MM.1S (cell line): Measurements from ENCODE around the gene MRPS27.

Experiments
- EZH2 ChIP-seq: fragments of 300-600 bp; sonication (generic); optimal IDR thresholded peaks from 2 replicates; pipeline ENCODE3; 2017; ENCODE audit warnings: low read depth, mild to moderate bottlenecking, antibody characterized with exemption, low read length, mixed read lengths
- EZH2phosphoT487 ChIP-seq: fragments of 300-600 bp; sonication (generic); IDR thresholded peaks from 2 replicates; pipeline ENCODE4 v1.6.1; 2018; ENCODE audit warnings: antibody characterized with exemption, low read length
- TF ChIP-seq, protein P1 (sequence below): fragments of 300-600 bp; sonication (generic); IDR thresholded peaks from 2 replicates; pipeline ENCODE4 v1.5.1; 2016; ENCODE audit warnings: antibody characterized with exemption, low read length, mixed read lengths

DNA sequence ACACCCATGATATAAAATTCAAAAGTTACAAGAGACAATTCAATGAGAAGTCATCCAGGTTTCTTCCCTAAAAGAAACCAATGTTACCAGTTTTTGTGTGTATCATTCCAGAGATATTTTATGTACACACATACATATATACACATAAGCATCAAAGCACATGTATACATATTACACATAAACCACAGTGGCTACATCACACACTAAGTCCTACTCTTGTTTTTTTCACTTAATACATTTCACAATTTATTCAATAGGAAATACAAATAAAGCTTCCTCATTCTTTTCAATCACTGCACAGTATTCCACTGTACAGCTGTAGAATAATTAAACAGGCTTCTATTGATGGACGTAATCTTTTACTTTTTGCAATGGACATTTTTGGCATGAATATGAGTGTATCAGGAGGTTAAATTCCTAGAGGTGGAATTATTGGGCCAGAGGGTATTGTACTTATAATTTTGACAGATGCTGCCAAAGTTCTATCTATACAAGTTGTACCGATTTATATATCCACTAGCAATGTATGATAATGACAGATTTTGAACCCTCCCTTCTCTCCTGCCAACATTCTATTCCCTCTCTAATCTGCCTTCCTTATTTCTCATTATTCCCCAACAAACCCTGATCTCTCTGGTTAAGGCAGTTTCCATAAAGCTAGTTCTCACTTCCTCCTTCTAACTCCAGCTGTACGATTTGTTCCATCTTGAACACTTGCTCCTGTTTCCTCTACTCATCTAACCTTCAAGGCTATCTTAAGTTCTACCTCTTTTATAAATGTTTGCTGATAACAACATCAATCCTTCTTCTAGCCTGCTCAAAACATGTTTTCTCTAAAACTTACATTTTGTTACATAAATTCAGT lies 35.2 kb downstream of the MRPS27 start:
- TF ChIP-seq, protein P1, sequence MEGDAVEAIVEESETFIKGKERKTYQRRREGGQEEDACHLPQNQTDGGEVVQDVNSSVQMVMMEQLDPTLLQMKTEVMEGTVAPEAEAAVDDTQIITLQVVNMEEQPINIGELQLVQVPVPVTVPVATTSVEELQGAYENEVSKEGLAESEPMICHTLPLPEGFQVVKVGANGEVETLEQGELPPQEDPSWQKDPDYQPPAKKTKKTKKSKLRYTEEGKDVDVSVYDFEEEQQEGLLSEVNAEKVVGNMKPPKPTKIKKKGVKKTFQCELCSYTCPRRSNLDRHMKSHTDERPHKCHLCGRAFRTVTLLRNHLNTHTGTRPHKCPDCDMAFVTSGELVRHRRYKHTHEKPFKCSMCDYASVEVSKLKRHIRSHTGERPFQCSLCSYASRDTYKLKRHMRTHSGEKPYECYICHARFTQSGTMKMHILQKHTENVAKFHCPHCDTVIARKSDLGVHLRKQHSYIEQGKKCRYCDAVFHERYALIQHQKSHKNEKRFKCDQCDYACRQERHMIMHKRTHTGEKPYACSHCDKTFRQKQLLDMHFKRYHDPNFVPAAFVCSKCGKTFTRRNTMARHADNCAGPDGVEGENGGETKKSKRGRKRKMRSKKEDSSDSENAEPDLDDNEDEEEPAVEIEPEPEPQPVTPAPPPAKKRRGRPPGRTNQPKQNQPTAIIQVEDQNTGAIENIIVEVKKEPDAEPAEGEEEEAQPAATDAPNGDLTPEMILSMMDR, result no peak
- TF ChIP-seq EZH2phosphoT487, result no peak
- TF ChIP-seq EZH2, result no peak
